ENCODE data around the gene RPLP1. TPM values are rescaled to one million over a fixed set of nuclear protein-coding genes. Genes with fewer than 3 reads are reported as not detected.

Gene RPLP1
- total RNA-seq, 1 experiment from 2014 or later: 1,587 TPM

- H3K36me3 Mint-ChIP-seq (ENCODE audit: insufficient read depth, unreplicated experiment): no peaks in the 10 kb centered on the region
- H3K4me1 Mint-ChIP-seq (ENCODE audit: low read depth, unreplicated experiment): no peaks in the 10 kb centered on the region
- intact Hi-C loops (cut with micrococcal nuclease; ENCODE audit: unreplicated experiment): no loop called here
- Histone ChIP-seq H3K4me3 (ENCODE audit: low read depth, low read length) (no peak overlapping the region), H3K27me3 (replicated peaks; ENCODE audit: control insufficient read depth, insufficient read depth, low read length) (no peaks in the 10 kb centered on the region), H3K36me3 (ENCODE audit: control insufficient read depth, insufficient read depth, low read length) (no peaks in the 10 kb centered on the region), H3K9me3 (no peaks in the 10 kb centered on the region), H3K4me1 (no peaks in the 10 kb centered on the region)
- no peak overlapping the region for H3K27ac Mint-ChIP-seq (ENCODE audit: unreplicated experiment)
- TF ChIP-seq CTCF (IDR thresholded peaks at IDR 0.05; ENCODE audit: insufficient read depth in 1 of 2, low read depth in 1 of 2, low read length in 1 of 2, severe bottlenecking in 1 of 2, unreplicated experiment in 1 of 2): no peak
- DNase-seq: no peak
- ChIA-PET POLR2A (no interaction called here), CTCF (no interaction called here)
- no peaks in the 10 kb centered on the region for H3K9me3 Mint-ChIP-seq (ENCODE audit: unreplicated experiment)
- BruUV-seq (replicated peaks): no TSS peak
- H3K4me3 Mint-ChIP-seq (ENCODE audit: unreplicated experiment): no peak overlapping the region
- peaks cover 2% of the 10 kb centered on the region for H3K27me3 Mint-ChIP-seq (ENCODE audit: insufficient read depth, unreplicated experiment)
Measured at GRCh38 chr15:69480932-69481331, 28.3 kb downstream of the RPLP1 start.

GRCh38 chr15:69482686-69483256, 30.2 kb downstream of the RPLP1 start:
- no TSS peak for BruUV-seq (replicated peaks)
- Mint-ChIP-seq H3K4me1 (ENCODE audit: low read depth, unreplicated experiment) (no peaks in the 10 kb centered on the region), H3K27me3 (ENCODE audit: insufficient read depth, unreplicated experiment) (peaks cover 2% of the 10 kb centered on the region), H3K27ac (ENCODE audit: unreplicated experiment) (no peak overlapping the region), H3K9me3 (ENCODE audit: unreplicated experiment) (no peaks in the 10 kb centered on the region), H3K4me3 (ENCODE audit: unreplicated experiment) (no peak overlapping the region), H3K36me3 (ENCODE audit: insufficient read depth, unreplicated experiment) (no peaks in the 10 kb centered on the region)
- intact Hi-C loops (cut with micrococcal nuclease; ENCODE audit: unreplicated experiment): no loop called here
- Histone ChIP-seq H3K4me3 (ENCODE audit: low read depth, low read length) (no peak overlapping the region), H3K27me3 (replicated peaks; ENCODE audit: control insufficient read depth, insufficient read depth, low read length) (no peaks in the 10 kb centered on the region), H3K36me3 (ENCODE audit: control insufficient read depth, insufficient read depth, low read length) (no peaks in the 10 kb centered on the region), H3K4me1 (no peaks in the 10 kb centered on the region), H3K9me3 (no peaks in the 10 kb centered on the region)
- DNase-seq: no peak
- ChIA-PET CTCF (interaction anchor here (0.6 kb wide), 1 partner anchor 982 kb away, joined by 3 read pairs; no protein-coding TSS in a partner anchor), POLR2A (no interaction called here)
- no peak for TF ChIP-seq CTCF (IDR thresholded peaks at IDR 0.05; ENCODE audit: insufficient read depth in 1 of 2, low read depth in 1 of 2, low read length in 1 of 2, severe bottlenecking in 1 of 2, unreplicated experiment in 1 of 2)

GRCh38 chr15:69484837-69485236, 32.2 kb downstream of the RPLP1 start:
- Mint-ChIP-seq H3K27ac (ENCODE audit: unreplicated experiment) (no peak overlapping the region), H3K4me3 (ENCODE audit: unreplicated experiment) (no peak overlapping the region), H3K9me3 (ENCODE audit: unreplicated experiment) (no peaks in the 10 kb centered on the region), H3K4me1 (ENCODE audit: low read depth, unreplicated experiment) (no peaks in the 10 kb centered on the region), H3K36me3 (ENCODE audit: insufficient read depth, unreplicated experiment) (no peaks in the 10 kb centered on the region), H3K27me3 (ENCODE audit: insufficient read depth, unreplicated experiment) (no peaks in the 10 kb centered on the region)
- ChIA-PET POLR2A (no interaction called here), CTCF (no interaction called here)
- intact Hi-C loops (cut with micrococcal nuclease; ENCODE audit: unreplicated experiment): no loop called here
- no peak for DNase-seq
- H3K27me3 ChIP-seq (replicated peaks; ENCODE audit: control insufficient read depth, insufficient read depth, low read length): no peaks in the 10 kb centered on the region
- H3K9me3 ChIP-seq: no peaks in the 10 kb centered on the region
- no peaks in the 10 kb centered on the region for H3K36me3 ChIP-seq (ENCODE audit: control insufficient read depth, insufficient read depth, low read length)
- TF ChIP-seq CTCF (IDR thresholded peaks at IDR 0.05; ENCODE audit: insufficient read depth in 1 of 2, low read depth in 1 of 2, low read length in 1 of 2, severe bottlenecking in 1 of 2, unreplicated experiment in 1 of 2): no peak
- no peak overlapping the region for H3K4me3 ChIP-seq (ENCODE audit: low read depth, low read length)
- H3K4me1 ChIP-seq: no peaks in the 10 kb centered on the region
- BruUV-seq (replicated peaks): no TSS peak

Measured in Caco-2 (cell line).